Keratinocyte (primary cell): ENCODE measurements around the gene ATP5ME. TPM values are rescaled to one million over a fixed set of nuclear protein-coding genes. Genes with fewer than 3 reads are reported as not detected.
"Not testable (repeated sequence)": the region's sequence is repeated elsewhere in the genome, so short reads cannot be mapped to it uniquely, and the experiment has no call there.

ENCODE experiments used
- DNase-seq: peaks from one replicate; pipeline ENCODE4 v3.0.0-alpha.2; 2011; ENCODE audit warnings: low read depth, missing footprints, low spot score
- FAIRE-seq: peaks from 2 replicates; lab custom pipeline; 2011; peaks lifted over from hg19 to GRCh38; lab: Jason Lieb, UNC
- H2AFZ ChIP-seq: 2 replicates; pipeline ENCODE4 v1.6.0; 2012; ENCODE audit warnings: low read length, control low read depth, inconsistent platforms; ENCODE audit not compliant: control insufficient read depth
- H3K27ac ChIP-seq: 2 replicates; pipeline ENCODE4 v1.5.1; 2011; ENCODE audit warnings: low read length; ENCODE audit not compliant: control insufficient read depth, insufficient read depth
- H3K27me3 ChIP-seq: 3 replicates; pipeline ENCODE4 v1.6.0; 2011; ENCODE audit warnings: low read length; ENCODE audit not compliant: control insufficient read depth, insufficient read depth; ENCODE audit errors: extremely low read depth
- H3K36me3 ChIP-seq, 2 experiments: 2 replicates in 1 of 2; 3 replicates in 1 of 2; pipeline ENCODE4 v1.5.1; 2011; ENCODE audit warnings: low read length in 2 of 2, mild to moderate bottlenecking in 1 of 2; ENCODE audit not compliant: control insufficient read depth in 2 of 2, insufficient read depth in 2 of 2; ENCODE audit errors: extremely low read depth in 1 of 2
- H3K4me1 ChIP-seq: 3 replicates; pipeline ENCODE4 v1.5.1; 2011; ENCODE audit warnings: low read length; ENCODE audit not compliant: control insufficient read depth, insufficient read depth; ENCODE audit errors: extremely low read depth
- H3K4me2 ChIP-seq: 3 replicates; pipeline ENCODE4 v1.6.0; 2011; ENCODE audit warnings: low read depth, low read length; ENCODE audit not compliant: control insufficient read depth, insufficient read depth; ENCODE audit errors: extremely low read depth
- H3K4me3 ChIP-seq, 3 experiments: fragments of 200-600 bp in 1 of 3; sonication (generic) in 1 of 3; 2 replicates in 2 of 3; 3 replicates in 1 of 3; pipeline ENCODE4 v1.5.1; 2011 to 2016; ENCODE audit warnings: low read length in 3 of 3, mild to moderate bottlenecking in 3 of 3, control low read depth in 2 of 3, inconsistent platforms in 1 of 3, low read depth in 1 of 3, mixed read lengths in 1 of 3, mixed run types in 1 of 3, moderate library complexity in 1 of 3; ENCODE audit not compliant: control insufficient read depth in 2 of 3, insufficient read depth in 2 of 3; ENCODE audit errors: extremely low read depth in 1 of 3
- H3K79me2 ChIP-seq: 2 replicates; pipeline ENCODE4 v1.6.0; 2012; ENCODE audit warnings: low read length; ENCODE audit not compliant: control insufficient read depth, insufficient read depth
- H3K9ac ChIP-seq: 3 replicates; pipeline ENCODE4 v1.6.0; 2011; ENCODE audit warnings: low read length; ENCODE audit not compliant: control insufficient read depth, insufficient read depth; ENCODE audit errors: extremely low read depth
- H3K9me1 ChIP-seq: 3 replicates; pipeline ENCODE4 v1.6.0; 2011; ENCODE audit warnings: low read length; ENCODE audit not compliant: control insufficient read depth, insufficient read depth; ENCODE audit errors: extremely low read depth
- H3K9me3 ChIP-seq: 2 replicates; pipeline ENCODE4 v1.5.1; 2012; ENCODE audit warnings: low read depth, low read length; ENCODE audit not compliant: control insufficient read depth
- H4K20me1 ChIP-seq: 3 replicates; pipeline ENCODE4 v1.6.0; 2011; ENCODE audit warnings: low read length; ENCODE audit not compliant: control insufficient read depth, insufficient read depth; ENCODE audit errors: extremely low read depth
- EZH2 ChIP-seq: IDR thresholded peaks from one replicate; pipeline ENCODE4 v1.6.1; 2012; ENCODE audit warnings: inconsistent platforms, mild to moderate bottlenecking, low read length, moderate library complexity
- dilution Hi-C: fragments of 300-500 bp; cut with MboI; formaldehyde crosslinking; loops from one replicate; pipeline ENCODE4 v1.7.0; 2020; ENCODE audit warnings: low sequenced_read_pairs; ENCODE audit not compliant: extremely low pct_ligation_motif_present
- polyA plus RNA-seq, 5 experiments: library from polyadenylated mRNA; depleted of rRNA in 3 of 5; stranded (reverse) in 3 of 5; stranded (forward) in 1 of 5; unstranded in 1 of 5; fragments of >200 nt; gene quantifications; 1 replicate in 1 of 5; 2 replicates in 3 of 5; 3 replicates in 1 of 5; pipeline versions ENCODE4 v1.2.1 to v1.2.3, GENCODE V29; 2011 to 2012; ENCODE audit warnings: missing spikeins in 2 of 5, low read depth in 1 of 5, low replicate concordance in 1 of 5
- TF ChIP-seq, protein P1 (sequence below), 3 experiments: IDR thresholded peaks in 1 of 3; conservative IDR thresholded peaks in 1 of 3; optimal IDR thresholded peaks in 1 of 3; 2 replicates in 2 of 3; 3 replicates in 1 of 3; pipeline versions ENCODE3 to v1.5.1; 2011; ENCODE audit warnings: low read length in 3 of 3, mild to moderate bottlenecking in 3 of 3, moderate library complexity in 2 of 3, control low read depth in 1 of 3, inconsistent platforms in 1 of 3; ENCODE audit not compliant: insufficient read depth in 2 of 3; ENCODE audit errors: extremely low read depth in 1 of 3

The ATP5ME gene
- polyA plus RNA-seq, 1 donor (not counting 4 experiments of a cell fraction or from before 2014, with no cell fraction given), result 438 TPM

DNA sequence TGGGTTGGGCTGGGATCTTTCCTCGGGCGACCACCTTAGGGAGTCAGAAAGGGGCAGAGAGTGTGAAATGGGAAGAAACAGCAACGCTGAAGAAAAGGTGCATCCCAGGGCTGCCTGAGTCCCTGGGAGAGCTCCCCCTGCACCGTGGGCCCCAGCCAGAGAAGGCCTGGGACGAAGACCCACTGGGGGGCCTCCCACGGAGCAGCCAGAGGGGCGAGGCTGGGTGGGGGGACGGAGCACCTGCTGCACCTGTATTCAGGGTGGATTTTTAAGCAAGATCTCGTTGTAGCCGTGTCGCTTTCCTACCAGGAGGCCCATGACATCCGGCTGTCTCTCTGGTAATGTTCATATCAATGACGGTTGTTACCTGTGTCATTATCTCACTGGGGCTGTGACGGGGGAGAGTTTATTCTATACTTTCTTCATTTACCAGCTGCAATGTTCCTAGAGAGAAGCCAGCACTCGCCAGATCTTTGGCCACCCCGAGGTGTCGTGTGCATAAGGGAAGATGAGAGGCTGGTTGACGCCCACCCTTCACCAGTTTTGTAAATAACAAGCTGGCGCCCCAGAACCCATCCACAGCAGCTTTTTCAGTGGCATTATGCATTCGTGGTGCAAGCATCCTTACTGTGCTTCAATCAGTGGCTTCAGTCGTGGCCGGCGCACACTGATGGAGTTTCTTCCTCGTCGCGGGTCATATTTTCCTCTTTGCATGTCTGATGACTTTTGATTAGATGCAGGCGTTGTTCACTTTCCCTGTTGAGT lies 25.9 kb upstream of the ATP5ME start:
- Histone ChIP-seq H3K79me2 (no peaks in the 10 kb centered on the region), H3K27me3 (no peaks in the 10 kb centered on the region), H3K9ac (no peak overlapping the region), H3K9me3 (no peaks in the 10 kb centered on the region), H3K4me3 (no peak overlapping the region), H2AFZ (no peak overlapping the region), H3K9me1 (no peaks in the 10 kb centered on the region), H3K27ac (peak overlapping the region; percentile 47), H3K4me2 (peak overlapping the region; percentile 34), H3K36me3 (no peaks in the 10 kb centered on the region), H3K4me1 (peaks cover 16% of the 10 kb centered on the region), H4K20me1 (no peaks in the 10 kb centered on the region)
- FAIRE-seq, result no peak
- DNase-seq, result no peak
- TF ChIP-seq EZH2, result no peak
- TF ChIP-seq, protein P1, sequence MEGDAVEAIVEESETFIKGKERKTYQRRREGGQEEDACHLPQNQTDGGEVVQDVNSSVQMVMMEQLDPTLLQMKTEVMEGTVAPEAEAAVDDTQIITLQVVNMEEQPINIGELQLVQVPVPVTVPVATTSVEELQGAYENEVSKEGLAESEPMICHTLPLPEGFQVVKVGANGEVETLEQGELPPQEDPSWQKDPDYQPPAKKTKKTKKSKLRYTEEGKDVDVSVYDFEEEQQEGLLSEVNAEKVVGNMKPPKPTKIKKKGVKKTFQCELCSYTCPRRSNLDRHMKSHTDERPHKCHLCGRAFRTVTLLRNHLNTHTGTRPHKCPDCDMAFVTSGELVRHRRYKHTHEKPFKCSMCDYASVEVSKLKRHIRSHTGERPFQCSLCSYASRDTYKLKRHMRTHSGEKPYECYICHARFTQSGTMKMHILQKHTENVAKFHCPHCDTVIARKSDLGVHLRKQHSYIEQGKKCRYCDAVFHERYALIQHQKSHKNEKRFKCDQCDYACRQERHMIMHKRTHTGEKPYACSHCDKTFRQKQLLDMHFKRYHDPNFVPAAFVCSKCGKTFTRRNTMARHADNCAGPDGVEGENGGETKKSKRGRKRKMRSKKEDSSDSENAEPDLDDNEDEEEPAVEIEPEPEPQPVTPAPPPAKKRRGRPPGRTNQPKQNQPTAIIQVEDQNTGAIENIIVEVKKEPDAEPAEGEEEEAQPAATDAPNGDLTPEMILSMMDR (optimal IDR thresholded peaks at IDR 0.05 in 1 of 3, IDR thresholded peaks at IDR 0.05 in 1 of 3, conservative IDR thresholded peaks at IDR 0.05 in 1 of 3; ENCODE audit: extremely low read depth in 1 of 3, insufficient read depth in 2 of 3, low read length in 3 of 3), result no peak
- dilution Hi-C loops, result no loop called here

DNA sequence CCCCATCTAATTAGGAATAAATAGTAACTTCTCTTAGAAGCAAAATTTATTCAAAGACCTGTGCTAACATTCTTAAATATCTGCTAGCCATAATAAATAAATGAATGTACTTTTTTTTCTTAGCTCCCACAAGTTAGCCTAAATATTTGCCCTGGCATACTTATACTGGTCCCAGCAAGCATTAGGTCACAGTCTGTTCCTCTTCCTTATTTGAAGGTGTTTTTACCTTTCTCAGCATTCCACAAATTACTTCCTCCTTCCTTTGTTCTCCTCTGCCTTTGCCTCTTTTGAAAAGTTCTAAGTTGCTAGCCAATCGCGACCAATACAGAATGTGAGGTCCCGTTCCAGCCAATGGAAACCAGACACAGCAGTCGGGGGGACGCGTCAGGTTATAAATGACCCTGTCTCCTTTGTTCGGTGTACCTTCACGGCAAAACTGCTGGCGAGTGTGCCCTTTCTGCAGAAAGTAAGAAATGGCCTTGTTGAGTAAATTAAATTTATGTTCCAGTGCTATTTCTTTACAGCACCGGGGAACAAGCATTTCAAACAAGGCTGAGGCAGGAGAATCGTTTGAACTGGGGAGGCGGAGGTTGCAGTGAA lies 20.4 kb upstream of the ATP5ME start:
- dilution Hi-C loops, FAIRE-seq: not testable (repeated sequence)

More for the DNA sequence above, 20.4 kb upstream of the ATP5ME start:
- H3K4me3 ChIP-seq, H3K9ac ChIP-seq, H3K4me1 ChIP-seq, H4K20me1 ChIP-seq, H3K36me3 ChIP-seq, DNase-seq, H2AFZ ChIP-seq, H3K27me3 ChIP-seq, H3K79me2 ChIP-seq, H3K4me2 ChIP-seq, H3K27ac ChIP-seq, H3K9me1 ChIP-seq, H3K9me3 ChIP-seq: not testable (repeated sequence)
